HG03378 (cell line): ENCODE measurements around the gene TEKTIP1.

Source experiments
- ATAC-seq: cut with Tn5 transposase; IDR thresholded peaks from one replicate; pipeline ENCODE4 v1.9.1; 2021; ENCODE audit warnings: mild to moderate bottlenecking, moderate library complexity; ENCODE audit not compliant: unreplicated experiment

The TEKTIP1 gene

DNA sequence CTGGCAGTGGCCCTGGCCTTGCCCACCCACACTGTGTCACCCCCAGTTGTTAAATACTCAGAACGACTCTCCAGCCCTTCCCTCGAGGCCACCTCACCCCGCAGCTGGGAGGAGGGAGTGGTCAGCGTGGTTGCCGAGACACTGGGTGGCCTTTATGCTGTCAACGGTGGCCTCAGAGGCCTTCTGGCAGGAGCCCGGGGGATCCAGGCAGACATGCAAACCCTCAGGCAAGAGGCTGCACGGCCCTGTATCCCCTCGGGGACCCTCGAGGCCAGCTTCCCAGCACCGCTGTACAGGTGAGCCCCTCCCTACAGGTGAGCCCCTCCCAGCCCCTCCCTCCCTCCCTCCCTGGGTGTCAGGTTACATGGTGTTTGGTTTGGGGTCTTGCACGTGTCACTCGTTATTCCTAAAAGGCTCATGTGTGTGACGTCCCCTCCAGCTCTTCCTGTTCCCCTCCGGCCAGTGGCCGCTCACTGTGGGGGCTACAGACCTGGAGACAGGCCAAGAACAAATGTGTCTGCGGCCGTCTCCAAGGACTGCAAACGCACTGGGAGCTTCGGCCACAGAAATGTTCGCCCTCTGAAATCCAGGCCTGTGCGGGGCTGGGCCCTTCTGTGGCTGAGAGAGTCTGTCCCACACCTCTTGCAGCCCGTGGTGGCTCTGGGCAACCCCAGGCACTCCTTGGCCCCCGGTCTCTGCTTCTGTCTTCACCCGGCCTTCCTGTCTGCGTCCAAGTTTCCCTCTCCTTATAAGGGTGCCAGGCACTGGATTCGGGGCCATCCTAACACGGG, at the start of gene TEKTIP1:
TSS of gene TEKTIP1 (plus strand) at position 210 of the 791 bp plus-strand sequence. CDS start at position 214, 4 bp downstream.
- no peak for ATAC-seq

DNA sequence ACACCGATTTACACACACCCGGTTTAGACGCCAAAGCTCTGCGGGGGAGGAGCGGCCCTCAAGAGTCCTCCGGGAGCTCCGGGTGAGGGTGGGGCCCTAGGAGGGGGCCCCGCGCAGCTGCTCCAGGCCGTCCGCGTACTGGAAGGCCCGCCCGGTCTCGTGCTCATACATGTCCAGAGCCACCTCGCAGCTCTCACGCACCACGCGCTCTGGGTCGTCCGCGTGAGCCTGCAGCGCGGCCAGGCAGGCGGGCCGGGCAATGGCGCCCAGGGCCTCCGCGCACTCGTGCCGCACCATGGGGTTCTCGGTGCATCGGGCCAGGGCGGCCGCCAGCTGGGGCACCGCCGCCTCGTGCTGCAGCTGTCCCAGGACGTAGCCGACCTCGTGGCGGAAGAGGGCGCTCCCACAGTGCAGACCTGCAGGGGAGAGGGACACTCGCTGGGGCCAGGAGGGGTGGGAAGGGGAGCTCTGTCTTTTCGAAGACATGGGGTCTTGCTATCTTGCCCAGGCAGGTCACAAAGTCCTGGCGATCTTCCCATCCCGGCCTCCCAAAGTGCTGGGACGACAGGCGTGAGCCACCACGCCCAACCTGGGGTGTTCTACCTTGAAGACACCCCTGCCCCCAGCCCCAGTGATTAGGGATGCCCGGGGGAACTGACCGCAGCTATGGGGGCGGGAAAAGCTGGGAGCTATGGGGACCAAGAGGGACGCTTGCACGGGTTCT, 47.4 kb upstream of the TEKTIP1 start:
- no peak for ATAC-seq

DNA sequence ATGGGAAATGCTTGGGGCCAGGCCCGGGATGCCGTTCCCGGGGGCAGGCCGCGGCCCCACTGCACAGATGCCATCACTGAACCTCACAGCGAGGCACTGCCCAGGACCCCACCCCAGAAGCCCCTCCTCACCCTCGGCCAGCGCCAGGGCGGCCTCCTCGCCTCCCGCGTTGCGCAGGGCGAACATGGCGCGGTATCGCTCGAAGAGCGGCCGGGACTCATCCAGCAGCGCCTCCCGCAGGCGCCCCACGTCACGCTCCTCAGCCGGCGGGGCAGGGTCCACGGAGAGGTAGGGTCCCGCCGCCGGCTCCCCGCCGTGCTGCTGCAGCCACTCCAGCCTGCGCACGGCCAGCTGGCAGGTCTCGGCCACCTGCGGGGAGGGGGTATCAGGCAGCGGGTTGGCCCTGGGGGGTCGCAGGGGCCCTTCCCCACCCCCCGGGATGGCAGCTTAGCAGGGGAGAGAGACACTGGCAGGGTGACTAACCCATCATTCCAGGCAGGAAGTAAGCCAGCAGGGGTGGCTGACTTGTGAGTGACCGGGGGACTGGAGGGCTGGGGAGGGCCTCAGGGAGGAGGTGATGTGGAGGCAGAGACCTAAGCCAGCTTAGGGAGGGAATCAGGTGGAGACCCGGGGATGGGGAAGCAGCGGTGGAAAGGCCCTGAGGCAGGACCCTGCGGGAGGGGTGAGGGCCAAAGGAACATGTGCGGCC, 46.7 kb upstream of the TEKTIP1 start:
- no peak for ATAC-seq

DNA sequence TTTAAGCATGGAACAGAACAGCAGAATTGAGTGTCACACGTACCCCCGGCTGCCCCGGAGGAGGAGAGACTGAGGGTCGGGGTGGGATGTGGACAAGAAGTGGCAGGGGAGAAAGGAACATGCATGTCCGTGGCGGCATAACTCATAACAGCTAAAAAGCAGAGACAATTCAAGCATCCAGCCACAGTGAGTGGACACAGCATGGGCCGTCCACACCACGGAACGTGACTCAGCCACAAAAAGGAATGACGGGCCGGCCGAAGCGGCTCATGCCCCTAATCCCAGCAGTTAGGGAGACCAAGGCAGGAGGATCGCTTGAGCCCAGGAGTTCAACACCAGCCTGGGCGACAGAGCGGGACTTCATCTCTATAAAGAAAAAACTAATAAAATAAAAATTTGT, 46.1 kb upstream of the TEKTIP1 start:
- no peak for ATAC-seq

DNA sequence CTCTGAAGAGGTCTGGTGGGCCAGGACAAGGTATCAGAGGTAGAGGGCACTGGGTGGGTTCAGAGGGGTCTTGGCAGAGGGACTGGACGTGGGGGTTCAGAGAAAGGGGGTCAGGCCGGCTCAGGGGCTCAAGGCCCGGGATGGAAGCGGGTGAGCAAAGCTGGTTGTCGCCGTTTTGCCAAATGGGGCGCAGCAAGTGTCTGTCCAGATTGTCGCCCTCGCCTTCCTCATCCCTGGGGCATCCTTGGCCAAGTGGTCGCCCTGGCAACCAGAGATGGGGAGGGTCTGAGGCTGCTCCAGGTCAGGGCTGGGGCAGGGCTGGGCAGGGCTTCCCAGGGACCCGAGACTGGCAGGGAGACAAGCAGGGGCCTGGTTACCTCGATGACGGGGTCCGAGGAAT, 45.3 kb upstream of the TEKTIP1 start:
- ATAC-seq, result no peak

DNA sequence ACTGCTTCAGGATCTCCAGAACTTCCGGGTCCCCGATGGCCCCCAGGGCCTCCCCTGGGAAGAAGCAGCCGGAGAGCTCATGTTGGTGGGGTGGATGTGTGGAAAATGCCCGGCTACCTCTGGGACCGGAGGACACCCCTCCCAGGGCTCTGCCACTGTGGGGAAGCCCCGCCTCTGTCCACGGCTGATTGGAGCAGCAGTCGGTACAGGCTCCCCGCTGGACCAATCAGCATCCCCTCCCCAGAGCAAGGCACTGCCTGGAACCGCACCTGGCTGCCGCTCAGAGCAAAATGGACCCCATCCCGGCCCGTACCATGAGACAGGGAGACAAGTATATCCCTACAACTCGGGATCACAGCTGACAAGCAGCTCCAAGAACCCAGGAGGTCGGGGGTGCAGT, 44.9 kb upstream of the TEKTIP1 start:
- no peak for ATAC-seq

DNA sequence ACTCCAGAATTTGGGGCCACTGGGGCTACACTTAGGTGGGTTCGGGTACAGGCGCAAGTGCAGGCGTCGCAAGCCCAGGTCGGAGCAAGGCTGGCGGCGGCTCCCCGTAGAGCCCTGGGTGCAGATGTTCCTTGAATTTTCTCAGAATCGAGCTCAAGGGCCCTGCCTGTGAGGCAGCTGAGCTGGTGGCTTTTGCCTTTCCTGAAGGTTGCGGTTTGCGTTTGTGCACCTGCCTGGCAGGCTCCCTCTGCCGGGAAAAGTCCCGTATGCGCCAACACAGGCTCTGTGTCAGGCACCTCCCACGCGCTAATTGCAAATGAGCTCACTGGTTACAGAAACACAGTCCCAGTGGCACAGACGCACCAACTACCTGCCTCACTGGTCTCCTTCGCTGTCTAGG, 44.4 kb upstream of the TEKTIP1 start:
- ATAC-seq, result no peak

DNA sequence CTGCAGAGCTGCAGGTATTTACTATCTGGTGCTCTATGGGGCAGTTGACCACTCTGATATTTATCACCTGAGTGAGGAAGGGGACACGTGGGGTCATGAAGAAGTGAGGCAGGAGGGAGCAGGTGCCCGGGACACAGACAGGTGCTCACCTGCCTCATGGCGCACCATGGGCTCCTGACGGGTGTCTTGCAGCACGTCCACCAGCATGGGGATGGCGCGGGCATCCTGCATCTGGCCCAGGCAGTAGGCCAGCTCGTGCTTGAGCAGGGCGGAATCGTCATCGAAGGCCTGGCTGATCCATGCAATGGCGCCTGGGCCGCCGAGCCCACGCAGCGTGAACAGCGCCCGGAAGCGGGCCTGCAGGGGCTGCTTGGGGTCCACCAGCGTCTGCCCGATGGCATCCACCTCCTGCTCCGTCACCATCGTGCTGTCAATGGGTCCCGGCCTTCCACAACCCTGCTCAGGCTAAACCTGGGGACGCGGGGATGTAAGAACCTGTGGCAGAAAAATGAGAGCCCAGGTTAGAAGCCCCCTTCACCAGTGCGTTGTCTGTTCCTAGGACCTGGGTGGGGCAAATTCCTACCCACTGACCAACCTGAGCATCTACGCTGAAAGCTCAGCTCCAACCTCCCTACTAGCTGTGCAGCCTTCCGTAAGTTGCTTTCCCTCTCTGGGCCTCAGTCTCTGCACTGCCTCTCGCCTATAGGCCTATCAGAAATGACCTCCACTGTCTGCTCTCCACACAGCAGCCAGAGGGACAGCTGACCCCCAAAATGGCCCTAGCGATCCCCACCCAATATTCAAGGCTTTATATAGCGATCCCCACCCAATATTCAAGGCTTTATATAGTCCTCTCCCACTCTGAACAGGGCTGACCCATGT, 42.3 kb upstream of the TEKTIP1 start:
- ATAC-seq, result no peak

DNA sequence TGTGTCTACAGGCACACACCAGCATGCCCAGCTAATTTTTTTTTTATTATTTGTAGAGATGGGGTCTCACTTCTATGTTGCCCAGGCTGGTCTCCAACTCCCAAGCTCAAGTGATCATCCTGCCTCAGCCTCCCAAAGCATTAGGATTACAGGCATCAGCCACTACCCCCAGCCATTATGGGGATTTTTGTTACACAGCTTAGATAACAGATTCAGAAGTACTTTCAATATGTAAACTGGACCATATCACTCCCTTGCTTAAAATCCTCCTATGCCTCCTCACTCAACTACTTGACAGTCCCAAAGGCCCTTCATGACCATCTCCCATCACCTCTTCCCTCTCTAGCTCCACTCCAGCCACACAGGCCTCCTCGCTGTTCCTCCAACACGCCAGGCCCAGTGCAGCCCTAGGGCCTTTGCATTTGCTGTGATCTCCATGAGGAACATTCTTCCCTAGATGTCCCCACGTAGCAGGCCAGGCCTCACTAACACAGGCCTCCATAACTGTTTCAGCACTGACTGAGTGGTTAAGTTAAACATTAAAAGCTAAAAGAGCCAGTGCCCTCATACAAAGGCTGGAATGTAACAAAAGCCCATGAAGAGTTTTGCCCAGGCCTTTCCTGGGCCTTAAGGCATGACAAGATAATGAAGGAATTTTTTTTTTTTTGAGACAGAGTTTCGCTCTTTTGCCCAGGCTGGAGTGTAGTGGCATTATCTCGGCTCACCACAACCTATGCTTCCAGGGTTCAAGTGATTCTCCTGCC, 41.0 kb upstream of the TEKTIP1 start:
- no peak for ATAC-seq

DNA sequence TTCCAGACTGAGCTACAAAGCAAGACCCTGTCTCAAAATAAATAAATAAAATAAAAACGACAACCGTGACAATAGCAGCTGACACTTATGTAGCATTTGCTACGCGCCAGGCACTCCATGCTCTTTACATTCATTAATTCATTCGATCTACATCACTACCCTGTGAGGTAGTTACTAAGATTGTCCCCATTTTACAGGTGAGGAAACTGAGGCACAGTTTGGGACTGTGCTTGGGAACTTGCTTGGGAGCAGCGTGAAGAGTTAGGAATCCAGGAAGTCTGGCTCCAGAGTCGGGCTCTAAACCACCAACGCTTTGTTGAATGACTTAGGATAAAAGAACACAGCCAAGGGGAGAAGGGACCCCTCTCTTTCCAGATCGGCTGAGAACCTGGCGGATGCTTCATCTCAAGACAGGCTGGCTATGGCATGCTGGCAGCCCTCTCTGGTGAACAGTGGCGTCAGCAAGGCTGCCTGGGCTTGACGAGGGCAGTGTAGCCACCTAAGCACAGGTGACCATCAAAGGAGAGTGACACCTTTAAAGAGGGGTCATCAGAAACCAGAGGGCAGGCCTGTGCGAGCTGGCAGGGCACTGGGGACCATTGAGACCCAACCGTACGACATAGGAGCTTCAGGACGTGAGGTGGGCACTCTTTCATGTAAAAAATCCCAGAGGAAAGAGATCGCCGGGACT, 39.1 kb upstream of the TEKTIP1 start:
- ATAC-seq, result peak; percentile 12

DNA sequence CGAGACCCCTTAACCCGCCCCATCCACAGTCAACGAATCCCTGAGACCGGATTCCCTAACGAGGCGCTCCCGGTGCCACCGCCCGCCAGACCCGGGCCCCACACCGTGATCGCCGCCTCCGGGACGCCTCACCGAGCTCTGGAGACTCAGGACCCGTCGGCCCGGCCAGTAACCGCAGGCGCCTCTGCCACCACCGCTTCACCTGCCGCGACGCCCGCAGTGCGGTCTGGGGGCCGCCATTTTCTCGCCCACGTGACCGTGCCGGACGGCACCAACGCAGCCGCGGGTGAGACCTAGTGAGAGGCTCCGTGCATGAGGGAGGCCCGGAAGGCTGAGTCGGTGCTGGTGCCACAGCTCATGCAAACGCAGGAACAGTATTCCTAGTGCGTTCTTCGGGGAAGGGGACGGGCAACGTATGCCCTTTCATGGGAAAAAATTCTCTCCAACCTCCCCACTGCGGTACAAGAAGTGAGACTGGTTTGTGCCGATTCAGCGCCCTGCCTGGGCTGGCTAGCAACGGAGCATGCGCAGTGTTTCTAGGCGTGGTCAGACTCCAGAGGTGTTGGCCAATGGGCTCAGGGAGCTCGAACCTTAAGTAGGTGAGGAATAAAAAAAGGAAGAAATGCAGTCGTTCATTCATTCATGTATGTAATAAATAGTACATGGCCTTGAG, 38.4 kb upstream of the TEKTIP1 start, which contains the start of gene DOHH:
TSS of gene DOHH (minus strand) at position 246 of the 673 bp plus-strand sequence. CDS start 3,860 bp downstream, outside the sequence.
- ATAC-seq, result peak; percentile 70

DNA sequence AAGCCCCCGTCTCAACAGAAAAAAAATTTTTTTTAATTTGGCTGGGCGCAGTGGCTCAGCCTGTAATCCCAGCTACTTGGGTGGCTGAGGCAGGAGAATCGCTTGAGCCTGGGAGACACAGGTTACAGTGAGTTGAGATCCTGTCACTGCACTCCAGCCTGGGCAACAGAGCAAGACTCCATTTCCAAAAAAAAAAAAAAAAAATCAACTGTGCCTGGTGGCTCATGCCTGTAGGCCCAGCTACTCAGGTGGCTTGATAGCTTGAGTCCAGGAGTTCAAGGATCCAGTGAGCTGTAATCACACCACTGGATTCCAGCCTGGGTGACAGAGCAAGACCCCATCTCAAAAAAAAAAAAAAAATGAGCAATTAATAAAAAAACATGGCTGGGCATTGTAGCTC, 37.2 kb upstream of the TEKTIP1 start:
- no peak for ATAC-seq

DNA sequence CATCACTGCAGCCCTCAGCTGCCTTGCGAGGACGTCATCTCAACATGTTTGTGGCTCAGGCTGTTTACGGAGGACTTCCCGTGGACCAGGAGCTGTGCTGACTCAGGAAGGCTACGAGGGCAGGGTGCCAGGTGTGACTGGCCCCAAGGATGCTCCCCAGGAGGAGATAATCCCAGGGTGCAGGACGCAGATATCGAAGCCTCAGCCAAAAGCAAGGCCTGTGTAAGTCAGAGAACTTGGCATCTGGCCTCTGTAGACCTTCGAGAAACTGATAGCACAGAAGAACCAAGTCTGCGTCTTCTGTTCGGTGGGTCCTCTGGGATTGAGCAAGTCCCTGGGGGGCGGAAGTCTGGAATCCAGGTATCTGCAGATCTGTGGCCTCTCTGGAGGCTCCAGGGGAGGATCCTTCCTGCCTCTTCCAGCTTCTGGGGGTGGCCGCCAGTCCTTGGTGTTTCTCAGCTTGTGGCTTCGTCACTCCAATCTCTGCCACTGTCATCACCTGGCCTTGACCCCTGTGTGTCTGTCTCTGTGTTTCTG, 35.9 kb upstream of the TEKTIP1 start:
- ATAC-seq, result no peak

DNA sequence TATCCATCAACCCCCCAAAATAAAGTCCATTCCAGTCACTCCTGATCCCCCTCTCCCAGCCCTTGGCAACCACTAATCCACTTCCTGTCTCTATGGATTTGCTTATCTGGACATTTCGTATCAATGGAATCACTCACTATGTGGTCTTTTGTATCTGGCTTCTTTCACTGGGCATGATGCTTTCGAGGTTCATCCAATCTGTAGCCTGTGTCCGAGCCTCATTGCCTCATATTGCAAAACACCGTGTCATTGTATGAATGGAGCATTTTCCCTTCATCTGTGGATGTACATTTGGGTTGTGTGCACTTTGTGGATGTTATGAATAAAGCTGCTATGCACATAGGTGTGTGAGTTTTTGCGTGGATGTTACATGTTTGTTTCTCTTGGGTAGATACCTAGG, 34.2 kb upstream of the TEKTIP1 start:
- no peak for ATAC-seq

DNA sequence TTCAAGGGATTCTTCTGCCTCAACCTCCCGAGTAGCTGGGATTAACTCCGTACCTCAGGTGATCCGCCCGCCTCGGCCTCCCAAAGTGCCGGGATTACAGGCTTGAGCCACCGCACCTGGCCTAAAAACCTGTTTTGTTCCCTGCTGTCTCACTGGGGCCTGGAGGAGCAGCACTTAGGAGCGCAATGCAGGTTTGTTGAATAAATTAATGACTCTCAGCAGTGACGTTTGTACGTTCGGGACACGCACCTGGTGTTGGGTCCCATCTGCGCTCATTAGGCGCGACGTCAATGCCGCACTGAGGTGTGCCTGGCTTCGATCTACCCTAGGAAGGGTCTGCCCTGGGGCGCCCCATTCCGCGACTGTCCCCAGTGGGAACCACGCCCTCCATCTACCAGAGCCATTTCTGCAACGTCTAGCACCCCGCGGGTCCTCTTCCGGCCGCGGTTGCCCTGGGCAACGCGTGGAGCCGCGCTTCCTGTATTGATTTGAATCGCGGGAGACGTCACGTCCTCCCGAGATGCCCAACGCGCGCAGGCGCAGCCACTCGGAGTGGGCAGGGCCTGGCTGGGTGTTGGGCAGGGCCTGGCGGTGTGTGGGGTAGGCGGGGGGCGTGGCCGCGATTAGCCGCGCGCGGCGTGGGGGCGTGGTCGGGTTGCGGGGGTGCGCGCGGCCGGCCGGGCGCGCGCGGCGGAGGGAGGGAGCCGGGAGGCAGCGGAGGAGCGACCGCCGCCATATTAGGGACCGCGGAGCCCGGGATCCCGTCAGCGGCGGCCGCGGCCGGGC, 33.2 kb upstream of the TEKTIP1 start, which contains the start of gene FZR1:
TSS of gene FZR1 (plus strand) at position 714 of the 786 bp plus-strand sequence. CDS start 16,679 bp downstream, outside the sequence.
- ATAC-seq, result peak; percentile 76

DNA sequence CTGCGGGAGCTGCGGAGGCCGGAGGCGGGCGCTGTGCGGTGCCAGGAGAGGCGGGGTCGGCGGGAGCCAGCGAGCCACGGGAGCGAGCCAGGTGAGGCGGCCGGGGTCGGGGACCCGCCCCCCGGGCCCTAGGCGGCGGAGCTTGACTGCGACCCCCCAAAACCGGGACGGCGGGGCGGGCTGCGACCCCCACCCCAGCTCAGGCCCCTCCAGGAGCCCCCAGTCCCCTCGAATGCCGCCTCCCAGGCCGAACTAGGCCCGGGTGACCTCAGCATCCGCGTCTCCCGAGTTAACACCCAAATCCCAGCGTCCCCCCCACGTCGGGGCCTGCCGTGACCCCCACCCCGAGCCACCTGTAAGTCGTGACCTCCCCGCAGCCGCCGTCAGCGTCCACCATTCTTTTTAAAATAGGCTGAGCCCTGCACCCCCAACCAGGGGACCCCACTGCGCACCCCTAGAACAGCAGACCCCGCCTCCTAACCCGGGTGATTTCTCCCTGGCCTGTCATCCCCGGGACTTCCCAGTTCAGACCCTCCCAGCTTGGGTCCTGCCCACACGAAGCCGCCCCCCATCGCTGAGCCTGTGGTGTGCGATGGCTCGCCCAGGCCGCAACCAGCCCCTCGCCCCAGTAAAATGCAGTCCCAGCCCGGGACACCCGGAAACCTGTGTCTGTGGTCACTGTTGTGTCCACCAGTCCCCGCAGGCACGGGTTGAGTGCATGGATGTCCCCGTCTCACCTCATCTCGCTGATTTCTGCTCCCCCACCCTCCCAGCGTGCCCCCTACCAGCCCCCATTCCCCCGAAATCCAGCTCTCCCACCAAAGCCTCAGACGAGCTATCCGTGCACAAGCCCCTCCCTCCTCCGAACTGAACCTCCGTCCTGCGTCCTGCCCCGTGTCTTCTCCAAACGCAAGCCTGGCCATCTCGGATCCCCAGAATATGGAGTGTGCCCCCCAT, 32.3 kb upstream of the TEKTIP1 start:
- ATAC-seq, result peak; percentile 21
